H1 (cell line): ENCODE measurements around the gene NEMF. TPM values are rescaled to one million over a fixed set of nuclear protein-coding genes. Genes with fewer than 3 reads are reported as not detected.
A peak's percentile ranks its signal among the peaks of the same experiment; 100 is the strongest.

Experiments
- ASH2L ChIP-seq: fragments of 200-600, 300-600 bp; sonication (generic); IDR thresholded peaks from one replicate; pipeline ENCODE4 v1.7.1; 2017; ENCODE audit warnings: low read length
- BACH1 ChIP-seq: IDR thresholded peaks from 2 replicates; pipeline ENCODE4 v1.6.1; 2012; ENCODE audit warnings: low read length, improper control_type of control experiment
- BCL11A ChIP-seq, 2 experiments: IDR thresholded peaks; one replicate each; pipeline ENCODE4 v1.6.1; 2011; ENCODE audit warnings: low read depth in 2 of 2, low read length in 2 of 2, mild to moderate bottlenecking in 2 of 2
- BRCA1 ChIP-seq: IDR thresholded peaks from 2 replicates; pipeline ENCODE4 v1.6.1; 2012; ENCODE audit warnings: low read depth, low read length, improper control_type of control experiment
- CBX8 ChIP-seq: fragments of 300-800, 300-1000 bp; sonication (generic); IDR thresholded peaks from 2 replicates; pipeline ENCODE4 v1.7.1; 2016; ENCODE audit warnings: low read depth, low read length, borderline replicate concordance
- CHD2 ChIP-seq: IDR thresholded peaks from 2 replicates; pipeline ENCODE4 v1.6.1; 2012; ENCODE audit warnings: low read length, improper control_type of control experiment
- EZH2 ChIP-seq: fragments of 200-600 bp; sonication (generic); IDR thresholded peaks from 2 replicates; pipeline ENCODE4 v1.7.1; 2012; ENCODE audit warnings: low read depth, mild to moderate bottlenecking, moderate library complexity, low read length, inconsistent platforms; ENCODE audit not compliant: severe bottlenecking
- GTF2F1 ChIP-seq: IDR thresholded peaks from 2 replicates; pipeline ENCODE4 v1.6.1; 2012; ENCODE audit warnings: low read depth, low read length, improper control_type of control experiment, borderline replicate concordance
- HDAC2 ChIP-seq, 2 experiments: fragments of 300-600 bp in 1 of 2; sonication (generic) in 1 of 2; IDR thresholded peaks; 2 replicates each; pipeline ENCODE4 v1.6.1; 2011 to 2012; ENCODE audit warnings: low read depth in 2 of 2, low read length in 2 of 2, mild to moderate bottlenecking in 2 of 2, moderate library complexity in 2 of 2, borderline replicate concordance in 1 of 2, inconsistent platforms in 1 of 2
- JUN ChIP-seq: IDR thresholded peaks from 2 replicates; pipeline ENCODE4 v1.6.1; 2011; ENCODE audit warnings: low read depth, mild to moderate bottlenecking, improper control_type of control experiment, low read length
- KDM1A ChIP-seq: fragments of 200-600, 300-600 bp; sonication (generic); IDR thresholded peaks from 2 replicates; pipeline ENCODE4 v1.7.1; 2016; ENCODE audit warnings: mild to moderate bottlenecking, low read length, borderline replicate concordance
- KDM5A ChIP-seq: fragments of 200-600 bp; IDR thresholded peaks from 2 replicates; pipeline ENCODE4 v1.7.1; 2012; ENCODE audit warnings: mild to moderate bottlenecking, low read length, inconsistent platforms, mixed read lengths
- NRF1 ChIP-seq: IDR thresholded peaks from 2 replicates; pipeline ENCODE4 v1.6.1; 2011; ENCODE audit warnings: mild to moderate bottlenecking, low read depth, low read length, improper control_type of control experiment
- POLR2A ChIP-seq, 2 experiments: IDR thresholded peaks; 1 replicate in 1 of 2; 2 replicates in 1 of 2; pipeline ENCODE4 v1.6.1; 2011; ENCODE audit warnings: low read depth in 2 of 2, low read length in 2 of 2, mild to moderate bottlenecking in 2 of 2; ENCODE audit errors: control extremely low read depth in 1 of 2
- POU5F1 ChIP-seq: IDR thresholded peaks from 2 replicates; pipeline ENCODE4 v1.6.1; 2011; ENCODE audit warnings: low read depth, mild to moderate bottlenecking, low read length, moderate library complexity
- RBBP5 ChIP-seq: IDR thresholded peaks from 2 replicates; pipeline ENCODE4 v1.7.1; 2012; ENCODE audit warnings: low read depth, mild to moderate bottlenecking, inconsistent platforms, low read length, moderate library complexity, borderline replicate concordance
- SAP30 ChIP-seq: fragments of 300-600 bp; sonication (generic); IDR thresholded peaks from 2 replicates; pipeline ENCODE4 v1.7.1; 2012; ENCODE audit warnings: low read length, moderate library complexity, mild to moderate bottlenecking, inconsistent platforms; ENCODE audit not compliant: insufficient read depth, insufficient replicate concordance
- SIRT6 ChIP-seq: IDR thresholded peaks from one replicate; pipeline ENCODE4 v1.7.1; 2012; ENCODE audit warnings: low read length, inconsistent platforms
- SIX5 ChIP-seq: IDR thresholded peaks from 2 replicates; pipeline ENCODE4 v1.6.1; 2011; ENCODE audit warnings: mild to moderate bottlenecking, low read depth, low read length
- SP4 ChIP-seq: IDR thresholded peaks from 2 replicates; pipeline ENCODE4 v1.6.1; 2012; ENCODE audit warnings: low read length, inconsistent platforms
- SUZ12 ChIP-seq: fragments of 200-600 bp; sonication (generic); IDR thresholded peaks from 2 replicates; pipeline ENCODE4 v1.6.1; 2012; ENCODE audit warnings: mild to moderate bottlenecking, inconsistent platforms, low read length, moderate library complexity, mixed read lengths
- TAF1 ChIP-seq: IDR thresholded peaks from 2 replicates; pipeline ENCODE4 v1.6.1; 2011; ENCODE audit warnings: mild to moderate bottlenecking, low read depth, low read length
- TEAD4 ChIP-seq: IDR thresholded peaks from 2 replicates; pipeline ENCODE4 v1.6.1; 2012; ENCODE audit warnings: low read depth, low read length, inconsistent platforms, mixed read lengths
- YY1 ChIP-seq: IDR thresholded peaks from 2 replicates; pipeline ENCODE4 v1.6.1; 2011; ENCODE audit warnings: low read depth, mild to moderate bottlenecking, low read length
- polyA plus RNA-seq, 7 experiments: library from polyadenylated mRNA; depleted of rRNA in 3 of 7; stranded (reverse) in 5 of 7; unstranded in 2 of 7; fragments of >200 nt in 5 of 7; fragments of 200-250 nt in 2 of 7; gene quantifications; 1 replicate in 5 of 7; 2 replicates in 1 of 7; 4 replicates in 1 of 7; pipeline versions ENCODE4 v1.2.1 to v1.2.3, GENCODE V29; 2011 to 2013; ENCODE audit warnings: missing spikeins in 2 of 7, mixed read lengths in 2 of 7
- total RNA-seq: library from RNA; stranded (reverse); fragmentation: NEBNext Ultra II Directional; extraction: Animal tissue kit (Norgen Biotek cat#: 25700); gene quantifications from 2 replicates; pipeline ENCODE4 v1.2.1, GENCODE V29; 2021
- TF ChIP-seq, protein P1 (sequence below): IDR thresholded peaks from 2 replicates; pipeline ENCODE4 v1.6.1; 2012; ENCODE audit warnings: low read length, inconsistent platforms

The NEMF gene
- total and polyA plus RNA-seq, 2 of the 8 experiments (the other 6 are each of a cell fraction or from before 2014, with no cell fraction given) = 8.3 to 45.5 TPM

DNA sequence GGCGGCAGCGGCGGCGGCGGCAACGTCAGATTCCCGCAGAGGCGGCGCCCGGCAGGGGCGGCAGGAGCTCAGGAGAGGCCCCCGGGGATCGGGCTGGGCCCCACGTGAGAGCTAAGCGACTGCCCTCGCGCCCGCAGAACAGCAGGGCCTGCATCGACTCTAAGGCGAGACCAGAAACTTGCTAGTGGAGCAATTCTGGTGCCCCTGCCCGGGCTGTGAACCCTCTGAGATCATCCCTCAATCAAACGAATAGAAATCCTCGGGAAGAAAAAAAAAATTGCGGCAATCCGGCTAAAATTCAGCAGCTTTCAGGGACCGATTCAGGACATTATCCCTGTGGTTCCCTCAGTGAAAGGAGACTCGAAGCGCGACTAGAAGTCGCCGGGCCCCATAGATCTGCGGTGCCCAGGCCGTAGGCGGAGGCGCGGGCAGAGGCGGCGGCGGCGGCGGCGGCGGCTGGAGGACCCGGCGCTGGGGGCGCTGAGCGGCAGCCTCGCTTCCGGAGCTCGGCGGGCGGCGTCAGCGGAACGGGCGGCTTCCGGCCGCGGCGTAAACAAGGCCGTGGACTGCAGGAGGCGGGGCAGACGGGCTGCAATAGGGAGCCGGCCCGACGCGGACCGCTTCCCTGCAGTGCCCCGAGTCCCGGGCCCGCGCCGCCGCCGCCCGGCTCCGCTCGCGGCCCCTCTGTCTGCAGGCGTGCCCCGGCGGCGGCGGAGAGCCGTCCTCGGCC is 84.9 kb downstream of the NEMF start, which contains the start of gene KLHDC2 (continued):
- no peak for TF ChIP-seq EZH2
- peak; percentile 72 for TF ChIP-seq ASH2L
- TF ChIP-seq KDM5A = no peak
- no peak for TF ChIP-seq TEAD4
- no peak for TF ChIP-seq SAP30
- no peak for TF ChIP-seq GTF2F1
- no peak for TF ChIP-seq BCL11A (IDR thresholded peaks at IDR 0.05; ENCODE audit: low read depth in 2 of 2, low read length in 2 of 2)
- TF ChIP-seq CHD2 = no peak
- TF ChIP-seq KDM1A = no peak
- no peak for TF ChIP-seq BRCA1
- no peak for TF ChIP-seq POU5F1
- TF ChIP-seq YY1 = no peak
- no peak for TF ChIP-seq SP4
- no peak for TF ChIP-seq JUN
- TF ChIP-seq BACH1 = no peak
- no peak for TF ChIP-seq SIRT6
- TF ChIP-seq CBX8 = no peak
- peak; percentile 41; the same call in 1 of the 2 replicates for TF ChIP-seq RBBP5
- TF ChIP-seq, protein P1, sequence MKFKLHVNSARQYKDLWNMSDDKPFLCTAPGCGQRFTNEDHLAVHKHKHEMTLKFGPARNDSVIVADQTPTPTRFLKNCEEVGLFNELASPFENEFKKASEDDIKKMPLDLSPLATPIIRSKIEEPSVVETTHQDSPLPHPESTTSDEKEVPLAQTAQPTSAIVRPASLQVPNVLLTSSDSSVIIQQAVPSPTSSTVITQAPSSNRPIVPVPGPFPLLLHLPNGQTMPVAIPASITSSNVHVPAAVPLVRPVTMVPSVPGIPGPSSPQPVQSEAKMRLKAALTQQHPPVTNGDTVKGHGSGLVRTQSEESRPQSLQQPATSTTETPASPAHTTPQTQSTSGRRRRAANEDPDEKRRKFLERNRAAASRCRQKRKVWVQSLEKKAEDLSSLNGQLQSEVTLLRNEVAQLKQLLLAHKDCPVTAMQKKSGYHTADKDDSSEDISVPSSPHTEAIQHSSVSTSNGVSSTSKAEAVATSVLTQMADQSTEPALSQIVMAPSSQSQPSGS = no peak
- TF ChIP-seq SUZ12 = no peak
- peak in 1 of 2 experiments; percentile 82; a peak in 2 of 3 replicates for TF ChIP-seq POLR2A (IDR thresholded peaks at IDR 0.05; ENCODE audit: control extremely low read depth in 1 of 2, low read depth in 2 of 2, low read length in 2 of 2)
- TF ChIP-seq TAF1 = peak; percentile 74
- TF ChIP-seq NRF1 = no peak
- TF ChIP-seq SIX5 = no peak
- no peak for TF ChIP-seq HDAC2 (IDR thresholded peaks at IDR 0.05; ENCODE audit: borderline replicate concordance in 1 of 2, low read depth in 2 of 2, low read length in 2 of 2)
